Measurements from ENCODE around the gene EFHC1.

The EFHC1 gene

DNA sequence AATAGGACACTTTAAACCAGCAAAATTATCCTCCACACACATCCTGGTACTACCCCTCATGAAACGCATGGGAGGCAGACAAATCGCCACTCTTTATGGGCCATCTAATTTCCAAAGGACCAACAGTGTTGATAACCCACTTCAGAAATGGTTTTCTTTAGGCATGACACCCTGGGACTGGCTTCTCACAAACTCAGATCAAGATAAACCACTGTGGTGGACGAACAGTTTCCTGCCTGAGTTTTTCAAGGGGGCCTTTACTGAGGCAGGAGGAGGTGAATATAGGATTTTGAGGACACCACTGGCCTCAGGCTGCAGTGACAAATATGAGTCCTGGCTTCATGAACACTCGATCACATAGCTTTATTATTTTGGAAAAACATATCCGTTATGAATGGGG, 130.7 kb downstream of the EFHC1 start:
- peak in 2 of 3 donors; percentile 22 to 39 for DNase-seq
- no peak overlapping the region for H3K27ac ChIP-seq (ENCODE audit: insufficient read depth in 1 of 2, low read depth in 1 of 2, low read length in 2 of 2, poor library complexity in 1 of 2, severe bottlenecking in 2 of 2)

GRCh38 chr6:52551483-52552277, 131.5 kb downstream of the EFHC1 start:
- no peak for DNase-seq
- Histone ChIP-seq H3K4me3 (ENCODE audit: control insufficient read depth in 1 of 7, extremely low read depth in 1 of 7, insufficient read depth in 4 of 7, low read depth in 2 of 7, low read length in 6 of 7) (no peak overlapping the region), H3K27me3 (replicated peaks in 2 of 5; ENCODE audit: control insufficient read depth in 4 of 5, insufficient read depth in 5 of 5, low read length in 4 of 5) (no peaks in the 10 kb centered on the region), H3K4me1 (ENCODE audit: control extremely low read depth in 1 of 4, control insufficient read depth in 4 of 4, insufficient read depth in 4 of 4, low read length in 3 of 4) (peaks cover 9 to 25% (median 22%) of the 10 kb centered on the region in 4 experiments), H3K9me3 (ENCODE audit: control extremely low read depth in 1 of 5, control insufficient read depth in 4 of 5, insufficient read depth in 2 of 5, low read depth in 1 of 5, low read length in 4 of 5) (no peaks in the 10 kb centered on the region), H3K36me3 (ENCODE audit: control insufficient read depth in 4 of 4, insufficient read depth in 4 of 4, low read length in 3 of 4) (peaks cover 0 to 2% (median 0%) of the 10 kb centered on the region in 4 experiments), H3K27ac (ENCODE audit: insufficient read depth in 1 of 2, low read depth in 1 of 2, low read length in 2 of 2, poor library complexity in 1 of 2, severe bottlenecking in 2 of 2) (no peak overlapping the region)
- WGBS (ENCODE audit: insufficient coverage): 65% methylated on average over 9 of the region's 13 CpGs
- POLR2A ChIA-PET: no interaction called here
- CTCF ChIA-PET: interaction anchor here (1.1 to 1.6 kb wide), 2 partner anchors 15 to 100 kb away, joined by 3 to 5 read pairs; no protein-coding TSS in a partner anchor

More for the DNA sequence above, 130.7 kb downstream of the EFHC1 start:
- no peaks in the 10 kb centered on the region for H3K9me3 ChIP-seq (ENCODE audit: control extremely low read depth in 1 of 5, control insufficient read depth in 4 of 5, insufficient read depth in 2 of 5, low read depth in 1 of 5, low read length in 4 of 5)
- H3K36me3 ChIP-seq (ENCODE audit: control insufficient read depth in 4 of 4, insufficient read depth in 4 of 4, low read length in 3 of 4): peaks cover 0 to 2% (median 0%) of the 10 kb centered on the region in 4 experiments
- ChIA-PET CTCF (no interaction called here), POLR2A (no interaction called here)
- 78% methylated on average over 5 of the region's 5 CpGs for WGBS (ENCODE audit: insufficient coverage)
- no peak overlapping the region for H3K4me3 ChIP-seq (ENCODE audit: control insufficient read depth in 1 of 7, extremely low read depth in 1 of 7, insufficient read depth in 4 of 7, low read depth in 2 of 7, low read length in 6 of 7)
- no peaks in the 10 kb centered on the region for H3K27me3 ChIP-seq (replicated peaks in 2 of 5; ENCODE audit: control insufficient read depth in 4 of 5, insufficient read depth in 5 of 5, low read length in 4 of 5)
- H3K4me1 ChIP-seq (ENCODE audit: control extremely low read depth in 1 of 4, control insufficient read depth in 4 of 4, insufficient read depth in 4 of 4, low read length in 3 of 4): peaks cover 9 to 25% (median 22%) of the 10 kb centered on the region in 4 experiments

DNA sequence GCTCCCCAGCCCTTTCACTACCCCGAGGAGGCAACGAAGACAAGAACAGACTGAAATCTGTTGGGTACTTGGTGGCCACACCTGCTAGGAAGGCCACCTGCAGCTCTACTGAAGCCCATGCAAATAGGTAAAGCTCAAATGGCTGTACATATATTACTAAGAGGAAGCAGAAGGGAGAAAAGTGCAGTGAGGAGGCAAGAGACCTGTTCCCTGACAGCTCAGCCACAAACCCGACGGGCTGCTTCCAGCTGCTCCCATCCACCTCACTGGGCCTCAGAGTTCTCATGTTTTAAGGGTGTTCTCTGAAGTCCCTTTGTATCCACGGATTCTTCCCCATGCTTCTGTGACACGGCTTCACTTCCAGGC, 132.1 kb downstream of the EFHC1 start:
- Histone ChIP-seq H3K27me3 (replicated peaks in 2 of 5; ENCODE audit: control insufficient read depth in 4 of 5, insufficient read depth in 5 of 5, low read length in 4 of 5) (no peaks in the 10 kb centered on the region), H3K4me3 (ENCODE audit: control insufficient read depth in 1 of 7, extremely low read depth in 1 of 7, insufficient read depth in 4 of 7, low read depth in 2 of 7, low read length in 6 of 7) (no peak overlapping the region), H3K27ac (ENCODE audit: insufficient read depth in 1 of 2, low read depth in 1 of 2, low read length in 2 of 2, poor library complexity in 1 of 2, severe bottlenecking in 2 of 2) (no peak overlapping the region), H3K9me3 (ENCODE audit: control extremely low read depth in 1 of 5, control insufficient read depth in 4 of 5, insufficient read depth in 2 of 5, low read depth in 1 of 5, low read length in 4 of 5) (no peaks in the 10 kb centered on the region), H3K4me1 (ENCODE audit: control extremely low read depth in 1 of 4, control insufficient read depth in 4 of 4, insufficient read depth in 4 of 4, low read length in 3 of 4) (peaks cover 9 to 25% (median 22%) of the 10 kb centered on the region in 4 experiments), H3K36me3 (ENCODE audit: control insufficient read depth in 4 of 4, insufficient read depth in 4 of 4, low read length in 3 of 4) (peaks cover 0 to 2% (median 0%) of the 10 kb centered on the region in 4 experiments)
- no peak for DNase-seq
- ChIA-PET CTCF (interaction anchor here (1.1 to 1.6 kb wide), 2 partner anchors 14 to 99 kb away, joined by 3 to 5 read pairs; no protein-coding TSS in a partner anchor), POLR2A (no interaction called here)
- WGBS (ENCODE audit: insufficient coverage): 68% methylated on average over 4 of the region's 6 CpGs

DNA sequence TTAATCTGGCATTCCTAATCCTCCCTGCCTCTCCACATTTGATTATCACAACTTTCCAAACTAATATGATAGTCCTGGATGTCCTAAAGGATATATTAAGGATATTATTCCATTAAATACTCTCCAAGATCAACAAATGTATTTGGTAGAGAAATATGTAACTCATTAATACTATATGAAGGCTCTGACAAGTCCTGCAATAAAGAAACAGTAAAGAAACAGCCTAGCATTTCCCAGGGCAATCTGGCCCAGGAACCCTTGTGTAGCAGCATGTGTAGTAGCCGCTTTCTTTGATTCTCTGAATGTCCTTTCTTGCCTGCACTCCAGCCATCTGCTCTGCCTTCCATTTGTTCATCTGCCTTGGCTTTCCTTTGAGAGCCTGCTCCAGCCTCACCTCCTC, 133.0 kb downstream of the EFHC1 start:
- ChIA-PET POLR2A (no interaction called here), CTCF (interaction anchor here (1.0 kb wide), 1 partner anchor 17 kb away, joined by 3 read pairs; no protein-coding TSS in a partner anchor)
- 100% methylated on average over 1 of the region's 1 CpG for WGBS (ENCODE audit: insufficient coverage)
- H3K9me3 ChIP-seq (ENCODE audit: control extremely low read depth in 1 of 5, control insufficient read depth in 4 of 5, insufficient read depth in 2 of 5, low read depth in 1 of 5, low read length in 4 of 5): no peaks in the 10 kb centered on the region
- peaks cover 0 to 2% (median 0%) of the 10 kb centered on the region in 4 experiments for H3K36me3 ChIP-seq (ENCODE audit: control insufficient read depth in 4 of 4, insufficient read depth in 4 of 4, low read length in 3 of 4)
- H3K4me3 ChIP-seq (ENCODE audit: control insufficient read depth in 1 of 7, extremely low read depth in 1 of 7, insufficient read depth in 4 of 7, low read depth in 2 of 7, low read length in 6 of 7): no peak overlapping the region
- H3K27ac ChIP-seq (ENCODE audit: insufficient read depth in 1 of 2, low read depth in 1 of 2, low read length in 2 of 2, poor library complexity in 1 of 2, severe bottlenecking in 2 of 2): no peak overlapping the region
- DNase-seq: no peak
- peaks cover 9 to 29% (median 24%) of the 10 kb centered on the region in 4 experiments for H3K4me1 ChIP-seq (ENCODE audit: control extremely low read depth in 1 of 4, control insufficient read depth in 4 of 4, insufficient read depth in 4 of 4, low read length in 3 of 4)
- H3K27me3 ChIP-seq (replicated peaks in 2 of 5; ENCODE audit: control insufficient read depth in 4 of 5, insufficient read depth in 5 of 5, low read length in 4 of 5): no peaks in the 10 kb centered on the region

DNA sequence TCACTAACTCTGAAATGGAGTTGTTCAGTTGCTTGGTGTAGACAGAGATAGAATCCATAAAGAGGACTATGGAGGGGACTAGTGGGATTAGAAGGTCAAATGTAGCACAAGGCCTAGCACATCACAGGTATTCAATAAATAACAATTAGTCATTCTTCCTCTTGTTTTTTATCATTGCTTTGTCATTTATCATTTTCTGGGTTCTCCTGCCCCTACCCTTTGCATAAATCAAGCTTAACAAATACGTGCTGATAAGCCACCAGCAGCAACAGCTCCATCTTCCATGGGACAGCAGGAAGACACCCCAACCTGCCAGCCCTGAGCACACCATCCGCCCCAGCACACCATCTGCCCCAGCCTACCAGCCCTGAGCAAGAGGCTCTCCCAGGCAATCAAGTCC, 133.6 kb downstream of the EFHC1 start:
- Histone ChIP-seq H3K9me3 (ENCODE audit: control extremely low read depth in 1 of 5, control insufficient read depth in 4 of 5, insufficient read depth in 2 of 5, low read depth in 1 of 5, low read length in 4 of 5) (no peaks in the 10 kb centered on the region), H3K27me3 (replicated peaks in 2 of 5; ENCODE audit: control insufficient read depth in 4 of 5, insufficient read depth in 5 of 5, low read length in 4 of 5) (no peaks in the 10 kb centered on the region), H3K4me1 (ENCODE audit: control extremely low read depth in 1 of 4, control insufficient read depth in 4 of 4, insufficient read depth in 4 of 4, low read length in 3 of 4) (peaks cover 9 to 29% (median 25%) of the 10 kb centered on the region in 4 experiments), H3K27ac (ENCODE audit: insufficient read depth in 1 of 2, low read depth in 1 of 2, low read length in 2 of 2, poor library complexity in 1 of 2, severe bottlenecking in 2 of 2) (no peak overlapping the region), H3K4me3 (ENCODE audit: control insufficient read depth in 1 of 7, extremely low read depth in 1 of 7, insufficient read depth in 4 of 7, low read depth in 2 of 7, low read length in 6 of 7) (no peak overlapping the region), H3K36me3 (ENCODE audit: control insufficient read depth in 4 of 4, insufficient read depth in 4 of 4, low read length in 3 of 4) (peaks cover 0 to 2% (median 0%) of the 10 kb centered on the region in 4 experiments)
- CTCF ChIA-PET: interaction anchor here (1.0 kb wide), 1 partner anchor 16 kb away, joined by 3 read pairs; no protein-coding TSS in a partner anchor
- POLR2A ChIA-PET: interaction anchor here (0.6 kb wide), 1 partner anchor 26 kb away, joined by 3 read pairs; no protein-coding TSS in a partner anchor
- DNase-seq: no peak
- 90% methylated on average over 1 of the region's 2 CpGs for WGBS (ENCODE audit: insufficient coverage)

GRCh38 chr6:52554684-52555280, 134.6 kb downstream of the EFHC1 start:
- Histone ChIP-seq H3K36me3 (ENCODE audit: control insufficient read depth in 4 of 4, insufficient read depth in 4 of 4, low read length in 3 of 4) (peaks cover 0 to 2% (median 0%) of the 10 kb centered on the region in 4 experiments), H3K27me3 (replicated peaks in 2 of 5; ENCODE audit: control insufficient read depth in 4 of 5, insufficient read depth in 5 of 5, low read length in 4 of 5) (no peaks in the 10 kb centered on the region), H3K9me3 (ENCODE audit: control extremely low read depth in 1 of 5, control insufficient read depth in 4 of 5, insufficient read depth in 2 of 5, low read depth in 1 of 5, low read length in 4 of 5) (no peaks in the 10 kb centered on the region), H3K4me3 (ENCODE audit: control insufficient read depth in 1 of 7, extremely low read depth in 1 of 7, insufficient read depth in 4 of 7, low read depth in 2 of 7, low read length in 6 of 7) (no peak overlapping the region), H3K27ac (ENCODE audit: insufficient read depth in 1 of 2, low read depth in 1 of 2, low read length in 2 of 2, poor library complexity in 1 of 2, severe bottlenecking in 2 of 2) (no peak overlapping the region), H3K4me1 (ENCODE audit: control extremely low read depth in 1 of 4, control insufficient read depth in 4 of 4, insufficient read depth in 4 of 4, low read length in 3 of 4) (peaks cover 6 to 29% (median 24%) of the 10 kb centered on the region in 4 experiments)
- ChIA-PET CTCF (interaction anchor here (0.6 to 1.4 kb wide), 2 partner anchors 42 to 311 kb away, joined by 3 to 5 read pairs; no protein-coding TSS in a partner anchor), POLR2A (no interaction called here)
- 100% methylated on average over 5 of the region's 6 CpGs for WGBS (ENCODE audit: insufficient coverage)
- DNase-seq: no peak
